Ovary (tissue), 3 donors: ENCODE measurements around the gene CFLAR.

Experiments used
- EP300 ChIP-seq: sonication (generic); formaldehyde crosslinking; IDR thresholded peaks from one replicate; pipeline ENCODE4 v1.6.1; 2017; ENCODE audit warnings: antibody characterized with exemption
- POLR2A ChIP-seq: fragments of 450-650 bp; IDR thresholded peaks from one replicate; pipeline ENCODE4 v1.6.1; 2017; ENCODE audit warnings: antibody characterized with exemption, mild to moderate bottlenecking, moderate library complexity
- TF ChIP-seq, protein P1 (sequence below), 3 donors: fragments of 450-650 bp in 2 of 3; fragments of 200-600 bp in 1 of 3; IDR thresholded peaks; one replicate each; pipeline versions ENCODE4 v1.5.1 to v1.8.0; 2016 to 2022; ENCODE audit warnings: antibody characterized with exemption in 3 of 3, mild to moderate bottlenecking in 1 of 3
- donor health status: DM: no; HTN: no; CAD: no.

DNA sequence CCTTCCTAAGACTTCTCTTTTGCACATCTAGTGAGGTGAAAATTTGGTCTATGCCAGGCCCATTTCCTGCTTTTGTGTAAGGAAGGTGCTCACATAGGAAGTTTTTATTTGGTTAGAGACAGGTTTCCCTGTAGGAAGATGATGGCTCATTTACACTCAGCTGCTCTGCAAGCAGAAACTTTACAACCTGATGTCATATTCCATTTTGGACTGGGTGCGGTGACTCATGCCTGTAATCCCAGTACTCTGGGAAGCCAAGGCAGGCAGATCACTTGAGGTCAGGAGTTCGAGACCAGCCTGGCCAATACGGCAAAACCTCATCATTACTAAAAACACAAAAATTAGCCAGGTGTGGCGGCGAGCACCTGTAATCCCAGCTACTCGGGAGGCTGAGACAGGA, 102.8 kb downstream of the CFLAR start:
- TF ChIP-seq, protein P1, sequence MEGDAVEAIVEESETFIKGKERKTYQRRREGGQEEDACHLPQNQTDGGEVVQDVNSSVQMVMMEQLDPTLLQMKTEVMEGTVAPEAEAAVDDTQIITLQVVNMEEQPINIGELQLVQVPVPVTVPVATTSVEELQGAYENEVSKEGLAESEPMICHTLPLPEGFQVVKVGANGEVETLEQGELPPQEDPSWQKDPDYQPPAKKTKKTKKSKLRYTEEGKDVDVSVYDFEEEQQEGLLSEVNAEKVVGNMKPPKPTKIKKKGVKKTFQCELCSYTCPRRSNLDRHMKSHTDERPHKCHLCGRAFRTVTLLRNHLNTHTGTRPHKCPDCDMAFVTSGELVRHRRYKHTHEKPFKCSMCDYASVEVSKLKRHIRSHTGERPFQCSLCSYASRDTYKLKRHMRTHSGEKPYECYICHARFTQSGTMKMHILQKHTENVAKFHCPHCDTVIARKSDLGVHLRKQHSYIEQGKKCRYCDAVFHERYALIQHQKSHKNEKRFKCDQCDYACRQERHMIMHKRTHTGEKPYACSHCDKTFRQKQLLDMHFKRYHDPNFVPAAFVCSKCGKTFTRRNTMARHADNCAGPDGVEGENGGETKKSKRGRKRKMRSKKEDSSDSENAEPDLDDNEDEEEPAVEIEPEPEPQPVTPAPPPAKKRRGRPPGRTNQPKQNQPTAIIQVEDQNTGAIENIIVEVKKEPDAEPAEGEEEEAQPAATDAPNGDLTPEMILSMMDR (IDR thresholded peaks at IDR 0.05), result no peak
- no peak for TF ChIP-seq POLR2A
- no peak for TF ChIP-seq EP300
